Psoas muscle (tissue), 8 donors: ENCODE data around the gene DDIT4. TPM values are rescaled to one million over a fixed set of nuclear protein-coding genes. Genes with fewer than 3 reads are reported as not detected.
A peak's percentile ranks its signal among the peaks of the same experiment; 100 is the strongest.

Experiments
- ATAC-seq, 4 donors: fragments of 200-7000 bp; cut with Tn5 transposase; one replicate each; pipeline ENCODE4 v1.9.1; 2020; ENCODE audit warnings: moderate library complexity in 3 of 4, mild to moderate bottlenecking in 2 of 4
- DNase-seq, 2 donors: peaks; one replicate each; pipeline ENCODE4 v3.0.0-alpha.2; 2020
- H3K27ac ChIP-seq: fragments of 200-600 bp; one replicate; pipeline ENCODE4 v1.8.0; 2022
- H3K27me3 ChIP-seq, 3 donors: fragments of 200-600 bp in 1 of 3; one replicate each; pipeline versions ENCODE4 v1.6.1 to v1.8.0; 2013 to 2022; ENCODE audit warnings: low read length in 2 of 3, mild to moderate bottlenecking in 2 of 3, moderate library complexity in 1 of 3; ENCODE audit not compliant: insufficient read depth in 3 of 3
- H3K36me3 ChIP-seq, 2 donors: fragments of 200-600 bp in 1 of 2; one replicate each; pipeline versions ENCODE4 v1.6.1 to v1.8.0; 2013 to 2022; ENCODE audit warnings: low read depth in 1 of 2, mild to moderate bottlenecking in 1 of 2, moderate library complexity in 1 of 2; ENCODE audit not compliant: insufficient read depth in 1 of 2
- H3K4me1 ChIP-seq: fragments of 200-600 bp; one replicate; pipeline ENCODE4 v1.8.0; 2022
- H3K4me3 ChIP-seq: fragments of 200-600 bp; one replicate; pipeline ENCODE4 v1.8.0; 2022; ENCODE audit warnings: mild to moderate bottlenecking
- H3K9me3 ChIP-seq: fragments of 200-600 bp; one replicate; pipeline ENCODE4 v1.8.0; 2022
- WGBS, 3 donors: extraction: QIAGEN DNeasy Blood & Tissue Kit; methylation state at CpG; one replicate each; pipeline versions ENCODE4 v1.1.6 to v1.1.7; 2013; 5-methylcytosine and 5-hydroxymethylcytosine counted together
- intact Hi-C, 2 donors: fragments of 100-400 bp; cut with DNase I; formaldehyde crosslinking; loops; one replicate each; pipeline versions ENCODE4 v1.11.0 to v1.14.2; 2022
- polyA plus RNA-seq, 3 donors: library from polyadenylated mRNA; stranded (reverse); fragments of 200-250 nt; gene quantifications; one replicate each; pipeline ENCODE4 v1.2.3, GENCODE V29; 2013
- total RNA-seq, 4 donors: library from RNA; stranded (reverse); fragmentation: NEBNext Ultra II Directional in 2 of 4; extraction: Animal tissue kit (Norgen Biotek cat#: 25700) in 2 of 4; gene quantifications; one replicate each; pipeline versions ENCODE4 v1.2.1 to v1.2.4, GENCODE V29; 2021 to 2023
- TF ChIP-seq, protein P1 (sequence below): fragments of 200-600 bp; IDR thresholded peaks from one replicate; pipeline ENCODE4 v1.8.0; 2022; ENCODE audit warnings: antibody characterized with exemption
- donor health status: healthy with polysubstance abuse.
- donor health status: DM: no; HTN: no; CAD: no; lungs with moderate emphysema.
- donor health status: Bipolar disorder and iron deficiency.
- donor health status: healthy.
- donor health status: DM: yes; HTN: yes; CAD: no.
- donor health status: DM: no; HTN: no; CAD: no.
- donor health status: DM: no; HTN: no; CAD: no.
- donor health status: DM: yes; HTN: yes; CAD: no.

The DDIT4 gene
- total and polyA plus RNA-seq, 7 donors = 16.1 to 744 (median 114) TPM

DNA sequence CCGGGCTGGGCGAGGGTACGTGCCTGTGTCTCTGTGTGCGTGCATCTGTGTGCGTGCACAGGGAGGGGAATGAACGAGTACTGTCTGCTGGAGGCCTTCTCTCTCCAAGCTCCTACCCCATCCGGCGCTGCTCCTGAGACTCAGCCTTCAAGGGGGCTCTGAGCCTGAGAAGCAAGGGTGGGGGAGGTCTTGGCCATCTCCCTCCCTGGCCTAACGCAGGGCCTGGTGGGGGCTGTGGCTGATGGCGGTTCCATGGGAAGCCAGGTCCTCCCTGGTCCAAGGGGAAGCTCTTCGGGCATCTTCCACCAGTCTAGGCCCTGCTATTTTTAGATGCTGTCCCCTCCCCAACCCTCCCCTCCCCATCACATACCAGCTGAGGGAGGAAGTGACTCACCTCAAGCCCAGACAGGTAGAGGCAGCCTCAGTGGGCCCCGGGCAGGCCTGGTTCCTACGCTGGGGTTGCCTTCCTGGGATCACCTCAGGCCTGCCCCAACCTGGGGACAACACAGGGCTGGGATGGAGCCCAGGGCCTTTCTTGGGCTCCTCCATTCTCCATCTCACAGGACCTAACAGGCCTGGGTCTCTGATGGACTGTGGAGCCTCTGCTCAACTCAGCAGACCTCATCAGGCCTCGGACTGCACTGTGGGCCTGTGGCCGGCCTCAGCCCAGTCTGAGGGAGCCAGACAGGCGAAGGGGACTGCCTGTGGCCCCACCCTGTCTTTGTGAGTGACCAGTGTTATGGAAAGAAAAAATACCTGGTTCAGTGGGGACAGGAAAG lies 48.7 kb downstream of the DDIT4 start:
- peaks cover 38% of the 10 kb centered on the region for H3K4me1 ChIP-seq
- no peaks in the 10 kb centered on the region for H3K9me3 ChIP-seq
- TF ChIP-seq, protein P1, sequence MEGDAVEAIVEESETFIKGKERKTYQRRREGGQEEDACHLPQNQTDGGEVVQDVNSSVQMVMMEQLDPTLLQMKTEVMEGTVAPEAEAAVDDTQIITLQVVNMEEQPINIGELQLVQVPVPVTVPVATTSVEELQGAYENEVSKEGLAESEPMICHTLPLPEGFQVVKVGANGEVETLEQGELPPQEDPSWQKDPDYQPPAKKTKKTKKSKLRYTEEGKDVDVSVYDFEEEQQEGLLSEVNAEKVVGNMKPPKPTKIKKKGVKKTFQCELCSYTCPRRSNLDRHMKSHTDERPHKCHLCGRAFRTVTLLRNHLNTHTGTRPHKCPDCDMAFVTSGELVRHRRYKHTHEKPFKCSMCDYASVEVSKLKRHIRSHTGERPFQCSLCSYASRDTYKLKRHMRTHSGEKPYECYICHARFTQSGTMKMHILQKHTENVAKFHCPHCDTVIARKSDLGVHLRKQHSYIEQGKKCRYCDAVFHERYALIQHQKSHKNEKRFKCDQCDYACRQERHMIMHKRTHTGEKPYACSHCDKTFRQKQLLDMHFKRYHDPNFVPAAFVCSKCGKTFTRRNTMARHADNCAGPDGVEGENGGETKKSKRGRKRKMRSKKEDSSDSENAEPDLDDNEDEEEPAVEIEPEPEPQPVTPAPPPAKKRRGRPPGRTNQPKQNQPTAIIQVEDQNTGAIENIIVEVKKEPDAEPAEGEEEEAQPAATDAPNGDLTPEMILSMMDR = no peak
- no peaks in the 10 kb centered on the region for H3K27me3 ChIP-seq
- ATAC-seq = no peak
- H3K27ac ChIP-seq = peak overlapping the region; percentile 16
- intact Hi-C loops = loop anchor here in 1 of 2 donors (5.0 kb wide), 1 partner anchor 50 kb away; the partner anchor contains the start of gene DDIT4
- H3K36me3 ChIP-seq = no peaks in the 10 kb centered on the region
- no peak for DNase-seq
- no peak overlapping the region for H3K4me3 ChIP-seq
- 92 to 94% (median 92%) methylated on average over 16 of the region's 16 CpGs for WGBS, 3 donors

DNA sequence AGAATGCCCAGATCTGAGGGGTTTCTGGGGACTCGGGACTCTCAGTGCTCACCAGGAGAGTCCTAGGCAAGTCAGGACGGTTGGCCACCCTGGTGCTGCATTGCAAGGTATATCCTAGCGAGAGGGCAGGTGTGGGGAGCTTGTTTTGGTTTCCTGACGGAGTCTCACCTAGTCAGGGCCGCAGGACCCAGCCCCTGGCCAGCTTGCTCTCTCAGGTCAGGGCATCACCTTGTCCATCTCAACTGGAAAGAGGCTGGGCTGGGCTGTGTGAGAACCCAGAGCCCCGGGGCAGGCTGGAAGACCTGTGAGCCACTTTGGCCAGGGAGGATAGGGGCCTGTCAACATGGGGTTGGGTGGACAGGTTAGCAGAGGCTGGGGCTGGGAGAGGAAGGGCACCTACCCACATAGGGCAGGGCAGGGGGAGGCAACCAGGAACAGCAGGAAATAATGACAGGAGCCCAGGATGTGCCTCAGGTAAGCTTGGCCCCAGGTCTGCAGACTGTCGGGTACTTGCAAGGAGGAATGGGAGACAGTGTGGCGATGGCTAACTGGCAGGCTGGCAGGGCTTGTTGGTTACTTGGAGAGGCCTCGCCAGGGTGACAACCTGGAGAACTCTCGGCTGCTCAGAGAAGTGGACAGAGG lies 49.5 kb downstream of the DDIT4 start:
- Histone ChIP-seq H3K4me3 (no peak overlapping the region), H3K36me3 (no peaks in the 10 kb centered on the region), H3K4me1 (peaks cover 44% of the 10 kb centered on the region), H3K27ac (no peak overlapping the region), H3K9me3 (no peaks in the 10 kb centered on the region), H3K27me3 (no peaks in the 10 kb centered on the region)
- ATAC-seq (no peak), DNase-seq (no peak)
- TF ChIP-seq, protein P1 = no peak
- intact Hi-C loops = loop anchor here in 1 of 2 donors (5.0 kb wide), 1 partner anchor 51 kb away; the partner anchor contains the start of gene DDIT4
- WGBS, 3 donors = 96 to 97% (median 96%) methylated on average over 9 to 10 of the region's 10 CpGs

DNA sequence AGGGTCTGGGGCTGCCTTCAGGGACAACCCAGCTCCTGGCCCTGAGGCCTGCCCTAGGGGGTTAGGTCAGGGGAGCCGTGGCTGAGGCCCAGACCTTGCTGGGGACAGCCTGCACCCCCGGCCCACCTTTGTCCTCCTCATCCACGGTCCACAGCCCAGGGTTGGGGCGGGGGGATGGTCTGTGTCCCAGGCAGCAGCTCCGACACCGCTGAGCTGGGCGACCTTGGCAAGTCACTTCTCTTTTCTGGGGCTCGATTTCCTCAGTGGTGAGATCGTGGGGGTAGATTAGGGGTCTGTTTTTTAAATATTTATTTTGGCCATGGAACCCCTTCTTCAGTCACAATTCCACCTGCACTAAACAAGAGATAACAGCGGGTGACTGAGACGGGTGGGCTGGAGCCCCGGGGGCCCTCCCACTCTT lies 50.1 kb downstream of the DDIT4 start:
- DNase-seq (no peak), ATAC-seq (no peak)
- Histone ChIP-seq H3K27ac (no peak overlapping the region), H3K36me3 (no peaks in the 10 kb centered on the region), H3K4me1 (peaks cover 50% of the 10 kb centered on the region), H3K27me3 (no peaks in the 10 kb centered on the region), H3K4me3 (no peak overlapping the region), H3K9me3 (no peaks in the 10 kb centered on the region)
- TF ChIP-seq, protein P1 = no peak
- intact Hi-C loops = loop anchor here in 1 of 2 donors (5.0 kb wide), 1 partner anchor 51 kb away; the partner anchor contains the start of gene DDIT4
- 78 to 84% (median 83%) methylated on average over 11 to 12 of the region's 12 CpGs for WGBS, 3 donors

Other genes starting within 250 kb of the DDIT4 start
- 1 to 10 TPM; 1.8 to 5.3 (median 3.7) TPM for gene SPOCK2, start 185.4 kb upstream of the DDIT4 start, total RNA-seq
- gene SPOCK2, start 185.4 kb upstream of the DDIT4 start, polyA plus RNA-seq = 1 to 10 TPM; 2.3 to 4.3 (median 3.3) TPM
- gene ANAPC16, start 57.9 kb upstream of the DDIT4 start, total RNA-seq = 100 to 1,000 TPM in 3 of 4 donors, 10 to 100 TPM in 1; 80.3 to 144 (median 119) TPM
- gene ANAPC16, start 57.9 kb upstream of the DDIT4 start, polyA plus RNA-seq = 100 to 1,000 TPM in 2 of 3 donors, 10 to 100 TPM in 1; 60.1 to 184 (median 167) TPM
- 10 to 100 TPM; 15.3 to 22.4 (median 19.4) TPM for gene ASCC1, start 57.6 kb upstream of the DDIT4 start, total RNA-seq
- 10 to 100 TPM; 17.9 to 37.0 (median 19.3) TPM for gene ASCC1, start 57.6 kb upstream of the DDIT4 start, polyA plus RNA-seq
- 10 to 100 TPM; 24.0 to 38.7 (median 34.0) TPM for gene DNAJB12, start 81.0 kb downstream of the DDIT4 start, total RNA-seq
- 10 to 100 TPM; 22.1 to 24.9 (median 22.5) TPM for gene DNAJB12, start 81.0 kb downstream of the DDIT4 start, polyA plus RNA-seq